Hepatocyte (in vitro differentiated cells): ENCODE data around the gene ADGRF3. TPM values are rescaled to one million over a fixed set of nuclear protein-coding genes. Genes with fewer than 3 reads are reported as not detected.

Experiments
- DNase-seq: peaks from one replicate; pipeline ENCODE4 v3.0.0-alpha.2; 2016; ENCODE audit warnings: low spot score
- H2AFZ ChIP-seq: fragments of 200-600 bp; sonication (generic); 2 replicates; pipeline ENCODE4 v1.6.0; 2016; ENCODE audit warnings: antibody characterized with exemption, mild to moderate bottlenecking
- H3K27ac ChIP-seq: fragments of 200-600 bp; sonication (generic); 2 replicates; pipeline ENCODE4 v1.5.1; 2016; ENCODE audit warnings: mild to moderate bottlenecking
- H3K27me3 ChIP-seq: fragments of 200-600 bp; sonication (generic); 2 replicates; pipeline ENCODE4 v1.6.1; 2016
- H3K36me3 ChIP-seq: fragments of 200-600 bp; sonication (generic); replicated peaks from 2 replicates; pipeline ENCODE4 v1.5.1; 2016; ENCODE audit warnings: low read depth; ENCODE audit not compliant: insufficient read depth
- H3K4me1 ChIP-seq: fragments of 200-600 bp; sonication (generic); 2 replicates; pipeline ENCODE4 v1.5.1; 2016; ENCODE audit warnings: mild to moderate bottlenecking, moderate library complexity; ENCODE audit not compliant: insufficient read depth
- H3K4me2 ChIP-seq: fragments of 200-600 bp; sonication (generic); 2 replicates; pipeline ENCODE4 v1.6.0; 2016
- H3K4me3 ChIP-seq: fragments of 200-600 bp; sonication (generic); 2 replicates; pipeline ENCODE4 v1.5.1; 2016; ENCODE audit warnings: mild to moderate bottlenecking
- H3K79me2 ChIP-seq: fragments of 200-600 bp; sonication (generic); 2 replicates; pipeline ENCODE4 v1.6.0; 2017; ENCODE audit warnings: mild to moderate bottlenecking
- H3K9me2 ChIP-seq: fragments of 200-600 bp; sonication (generic); replicated peaks from 2 replicates; pipeline ENCODE4 v1.6.0; 2017; ENCODE audit warnings: mild to moderate bottlenecking; ENCODE audit not compliant: insufficient read depth
- H3K9me3 ChIP-seq: fragments of 200-600 bp; sonication (generic); 2 replicates; pipeline ENCODE4 v1.5.1; 2016; ENCODE audit warnings: low read depth, mild to moderate bottlenecking
- H4K20me1 ChIP-seq: fragments of 200-600 bp; sonication (generic); 2 replicates; pipeline ENCODE4 v1.6.0; 2016; ENCODE audit warnings: mild to moderate bottlenecking; ENCODE audit not compliant: insufficient read depth, poor library complexity, severe bottlenecking
- CTCF ChIP-seq: fragments of 200-600 bp; sonication (generic); IDR thresholded peaks from 2 replicates; pipeline ENCODE4 v1.5.1; 2016; ENCODE audit warnings: antibody characterized with exemption, mild to moderate bottlenecking; ENCODE audit not compliant: poor library complexity
- EZH2 ChIP-seq: fragments of 200-600 bp; sonication (generic); IDR thresholded peaks from 2 replicates; pipeline ENCODE4 v1.6.1; 2016; ENCODE audit warnings: antibody characterized with exemption, mild to moderate bottlenecking, borderline replicate concordance
- EZH2phosphoT487 ChIP-seq: fragments of 200-600 bp; sonication (generic); IDR thresholded peaks from one replicate; pipeline ENCODE4 v1.6.1; 2018; ENCODE audit warnings: antibody characterized with exemption, mild to moderate bottlenecking, low read depth, moderate library complexity; ENCODE audit not compliant: unreplicated experiment, severe bottlenecking
- WGBS: methylation state at CpG from one replicate; pipeline ENCODE4 v1.1.6; 2016; ENCODE audit warnings: low lambda C conversion rate; ENCODE audit errors: missing lambda C conversion rate; 5-methylcytosine and 5-hydroxymethylcytosine counted together
- polyA plus RNA-seq: library from polyadenylated mRNA; unstranded; fragments of >200 nt; fragmentation: Nextera tagmentation; extraction: Ambion mirVana; gene quantifications from 2 replicates; pipeline ENCODE4 v1.2.1, GENCODE V29; 2016
- total RNA-seq: library from RNA; depleted of rRNA; stranded (reverse); fragments of >200 nt; gene quantifications from 2 replicates; pipeline ENCODE4 v1.2.3, GENCODE V29; 2014

Gene ADGRF3
- total and polyA plus RNA-seq, 2 experiments from 2014 or later = 0.63 to 1.3 TPM

GRCh38 chr2:26387189-26387588 lies 40.6 kb upstream of the ADGRF3 start:
- TF ChIP-seq CTCF (no peak), EZH2phosphoT487 (no peak), EZH2 (no peak)
- no peak overlapping the region for H3K4me2 ChIP-seq
- DNase-seq = no peak
- H3K27ac ChIP-seq = no peak overlapping the region
- no peaks in the 10 kb centered on the region for H3K27me3 ChIP-seq
- no peaks in the 10 kb centered on the region for H3K9me2 ChIP-seq
- no peaks in the 10 kb centered on the region for H3K36me3 ChIP-seq
- peaks cover 4% of the 10 kb centered on the region for H4K20me1 ChIP-seq
- H3K9me3 ChIP-seq = no peaks in the 10 kb centered on the region
- H3K4me3 ChIP-seq = no peak overlapping the region
- H2AFZ ChIP-seq = no peak overlapping the region
- peaks cover 4% of the 10 kb centered on the region for H3K79me2 ChIP-seq
- no peaks in the 10 kb centered on the region for H3K4me1 ChIP-seq
- WGBS = 90% methylated on average over 4 of the region's 4 CpGs

- Histone ChIP-seq H3K9me3 (no peaks in the 10 kb centered on the region), H3K4me2 (no peak overlapping the region), H3K79me2 (peaks cover 4% of the 10 kb centered on the region), H3K4me1 (no peaks in the 10 kb centered on the region), H3K27ac (no peak overlapping the region), H4K20me1 (no peaks in the 10 kb centered on the region), H2AFZ (no peak overlapping the region), H3K36me3 (no peaks in the 10 kb centered on the region), H3K27me3 (no peaks in the 10 kb centered on the region), H3K9me2 (no peaks in the 10 kb centered on the region), H3K4me3 (no peak overlapping the region)
- no peak for DNase-seq
- TF ChIP-seq CTCF = no peak
- TF ChIP-seq EZH2 = no peak
- no peak for TF ChIP-seq EZH2phosphoT487
These were observed 38.0 kb upstream of the ADGRF3 start for GRCh38 chr2:26384597-26384996.

GRCh38 chr2:26384183-26384582 lies 37.6 kb upstream of the ADGRF3 start:
- H3K4me3 ChIP-seq = no peak overlapping the region
- H3K27ac ChIP-seq = no peak overlapping the region
- TF ChIP-seq EZH2 (no peak), CTCF (no peak), EZH2phosphoT487 (no peak)
- H2AFZ ChIP-seq = no peak overlapping the region
- no peak for DNase-seq
- H3K36me3 ChIP-seq = no peaks in the 10 kb centered on the region
- no peaks in the 10 kb centered on the region for H3K27me3 ChIP-seq
- no peaks in the 10 kb centered on the region for H3K4me1 ChIP-seq
- H3K4me2 ChIP-seq = no peak overlapping the region
- no peaks in the 10 kb centered on the region for H3K9me2 ChIP-seq
- H3K79me2 ChIP-seq = peaks cover 4% of the 10 kb centered on the region
- no peaks in the 10 kb centered on the region for H4K20me1 ChIP-seq
- 91% methylated on average over 9 of the region's 9 CpGs for WGBS
- H3K9me3 ChIP-seq = no peaks in the 10 kb centered on the region

- H3K9me2 ChIP-seq = no peaks in the 10 kb centered on the region
- H3K4me1 ChIP-seq = no peaks in the 10 kb centered on the region
- H3K27ac ChIP-seq = no peak overlapping the region
- no peak overlapping the region for H3K4me2 ChIP-seq
- H4K20me1 ChIP-seq = no peaks in the 10 kb centered on the region
- H3K9me3 ChIP-seq = no peaks in the 10 kb centered on the region
- no peak overlapping the region for H2AFZ ChIP-seq
- H3K4me3 ChIP-seq = no peak overlapping the region
- H3K36me3 ChIP-seq = no peaks in the 10 kb centered on the region
- no peak for TF ChIP-seq EZH2
- no peak for TF ChIP-seq CTCF
- 96% methylated on average over 3 of the region's 3 CpGs for WGBS
- no peaks in the 10 kb centered on the region for H3K27me3 ChIP-seq
- H3K79me2 ChIP-seq = peaks cover 4% of the 10 kb centered on the region
- DNase-seq = no peak
These were observed 36.0 kb upstream of the ADGRF3 start for GRCh38 chr2:26382564-26382963.
